HL-60 (cell line): Measurements from ENCODE around the gene FAM227B.

ENCODE experiments used
- CTCF ChIP-seq: IDR thresholded peaks from one replicate; pipeline ENCODE4 v1.5.1; 2011; ENCODE audit warnings: low read length, control low read depth, inconsistent platforms; ENCODE audit not compliant: insufficient read depth
- POLR2AphosphoS5 ChIP-seq: IDR thresholded peaks from 2 replicates; pipeline ENCODE4 v1.6.1; 2012; ENCODE audit warnings: low read depth

- TF ChIP-seq CTCF (no peak), POLR2AphosphoS5 (no peak)
Measured at GRCh38 chr15:49306551-49306950, 314.1 kb downstream of the FAM227B start.
